ENCODE measurements around the gene ZC3H12C. TPM values are rescaled to one million over a fixed set of nuclear protein-coding genes. Genes with fewer than 3 reads are reported as not detected.
"Not testable (repeated sequence)": the region's sequence is repeated elsewhere in the genome, so short reads cannot be mapped to it uniquely, and the experiment has no call there.

Gene ZC3H12C
- total RNA-seq, 1 donor from 2014 or later = 17.0 TPM

DNA sequence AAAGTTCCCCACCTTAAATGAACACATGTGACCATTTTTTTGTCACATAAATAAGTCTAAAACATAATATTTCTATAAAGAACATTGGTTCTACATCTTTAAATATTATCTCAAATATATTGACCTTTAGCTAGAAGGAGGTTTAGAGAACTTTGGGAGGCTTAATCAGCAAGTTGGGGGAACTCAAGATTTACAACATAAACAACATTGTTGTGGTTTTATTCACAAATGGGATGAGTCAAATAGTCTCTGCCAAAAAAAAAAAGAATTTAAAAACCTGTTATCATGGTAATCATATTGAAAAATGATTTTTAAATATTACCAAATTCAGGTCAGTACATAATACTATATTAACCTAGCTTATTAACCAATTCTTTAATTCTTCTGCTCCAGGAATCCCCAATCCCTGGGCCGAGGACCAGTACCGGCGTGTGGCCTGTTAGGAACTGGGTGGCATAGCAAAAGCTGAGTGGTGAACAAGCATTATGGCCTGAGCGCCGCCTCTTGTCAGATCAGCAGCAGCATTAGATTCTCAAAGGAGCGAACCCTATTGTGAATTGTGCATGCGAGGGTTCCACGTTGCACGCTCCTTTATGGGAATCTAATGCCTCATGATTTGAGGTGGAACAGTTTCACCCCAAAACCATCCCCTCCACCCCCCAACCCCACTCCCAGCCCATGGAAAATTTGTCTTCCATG, 105.0 kb downstream of the ZC3H12C start:
- H3K27me3 Mint-ChIP-seq (ENCODE audit: low read depth) = no peaks in the 10 kb centered on the region
- peaks cover 28% of the 10 kb centered on the region for H3K4me1 Mint-ChIP-seq
- H3K9me3 Mint-ChIP-seq = peaks cover 3% of the 10 kb centered on the region
- H3K4me3 Mint-ChIP-seq = no peak overlapping the region
- no peak for DNase-seq (ENCODE audit: low spot score in 2 of 2, unreplicated experiment in 2 of 2)
- no peak overlapping the region for H3K27ac Mint-ChIP-seq
- no peaks in the 10 kb centered on the region for H3K36me3 Mint-ChIP-seq
- TF ChIP-seq, protein P1, sequence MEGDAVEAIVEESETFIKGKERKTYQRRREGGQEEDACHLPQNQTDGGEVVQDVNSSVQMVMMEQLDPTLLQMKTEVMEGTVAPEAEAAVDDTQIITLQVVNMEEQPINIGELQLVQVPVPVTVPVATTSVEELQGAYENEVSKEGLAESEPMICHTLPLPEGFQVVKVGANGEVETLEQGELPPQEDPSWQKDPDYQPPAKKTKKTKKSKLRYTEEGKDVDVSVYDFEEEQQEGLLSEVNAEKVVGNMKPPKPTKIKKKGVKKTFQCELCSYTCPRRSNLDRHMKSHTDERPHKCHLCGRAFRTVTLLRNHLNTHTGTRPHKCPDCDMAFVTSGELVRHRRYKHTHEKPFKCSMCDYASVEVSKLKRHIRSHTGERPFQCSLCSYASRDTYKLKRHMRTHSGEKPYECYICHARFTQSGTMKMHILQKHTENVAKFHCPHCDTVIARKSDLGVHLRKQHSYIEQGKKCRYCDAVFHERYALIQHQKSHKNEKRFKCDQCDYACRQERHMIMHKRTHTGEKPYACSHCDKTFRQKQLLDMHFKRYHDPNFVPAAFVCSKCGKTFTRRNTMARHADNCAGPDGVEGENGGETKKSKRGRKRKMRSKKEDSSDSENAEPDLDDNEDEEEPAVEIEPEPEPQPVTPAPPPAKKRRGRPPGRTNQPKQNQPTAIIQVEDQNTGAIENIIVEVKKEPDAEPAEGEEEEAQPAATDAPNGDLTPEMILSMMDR (IDR thresholded peaks at IDR 0.05; ENCODE audit: unreplicated experiment) = no peak

DNA sequence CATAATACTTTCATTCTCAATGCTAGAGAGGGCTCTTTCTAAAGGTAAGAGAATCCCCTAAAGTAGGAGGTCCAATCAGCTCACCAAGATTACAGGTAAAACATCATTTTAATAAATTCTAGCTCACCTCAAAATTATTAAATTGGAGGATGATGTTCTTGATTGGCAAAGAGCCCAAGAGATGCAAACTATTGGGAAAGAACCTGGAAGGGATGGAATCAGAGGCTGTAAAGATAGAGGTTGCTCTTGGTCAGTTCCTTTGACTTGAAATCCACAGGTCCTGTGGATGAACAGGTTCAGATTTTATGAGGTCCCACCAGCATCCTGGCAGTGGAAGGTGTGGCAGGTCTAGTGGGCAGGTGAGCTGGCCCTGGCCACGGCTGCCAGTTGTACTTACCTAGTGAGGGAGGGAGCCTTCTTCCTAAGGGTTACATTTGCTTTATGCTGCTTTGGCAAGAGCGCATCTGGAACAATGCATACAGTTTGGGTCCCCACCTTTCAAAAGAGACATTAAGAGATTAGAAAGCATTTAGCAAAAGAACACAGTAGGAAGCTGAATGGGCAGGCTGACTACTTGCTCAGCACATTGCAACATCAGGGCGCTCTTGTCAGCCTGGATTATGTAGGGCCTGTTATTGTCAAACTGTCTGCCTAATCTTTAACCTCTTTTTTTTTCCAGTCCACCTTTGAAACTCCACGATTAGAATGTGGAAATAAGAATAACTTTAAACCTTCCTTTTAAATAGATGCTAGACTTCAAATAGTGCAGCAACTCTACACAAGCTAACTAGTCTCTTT, 106.2 kb downstream of the ZC3H12C start:
- Mint-ChIP-seq H3K27ac (peak overlapping the region; percentile 36), H3K4me1 (peaks cover 28% of the 10 kb centered on the region), H3K4me3 (no peak overlapping the region), H3K36me3 (no peaks in the 10 kb centered on the region), H3K27me3 (ENCODE audit: low read depth) (no peaks in the 10 kb centered on the region), H3K9me3 (peaks cover 3% of the 10 kb centered on the region)
- TF ChIP-seq, protein P1 (IDR thresholded peaks at IDR 0.05; ENCODE audit: unreplicated experiment) = no peak
- DNase-seq (ENCODE audit: low spot score in 2 of 2, unreplicated experiment in 2 of 2) = no peak

DNA sequence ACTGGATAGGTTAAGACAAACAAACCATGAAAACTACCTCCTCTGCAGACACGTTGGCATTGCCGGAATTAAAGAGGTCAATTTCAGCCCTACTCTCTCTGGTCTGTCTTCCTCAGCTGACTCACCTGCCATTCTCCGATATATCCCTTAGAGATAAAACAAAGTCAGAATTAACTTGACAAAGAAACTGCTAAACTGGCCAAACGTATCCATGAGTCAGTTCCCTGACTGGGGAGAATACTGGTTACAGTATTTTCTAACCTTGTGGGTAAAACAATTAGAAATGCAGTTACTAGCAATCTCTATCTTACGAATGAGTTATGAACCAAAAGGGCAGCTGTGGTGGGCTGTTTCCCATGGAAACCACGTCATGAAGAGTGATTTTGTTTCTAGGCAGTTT, 107.0 kb downstream of the ZC3H12C start:
- no peak overlapping the region for H3K4me3 Mint-ChIP-seq
- H3K4me1 Mint-ChIP-seq = peaks cover 26% of the 10 kb centered on the region
- H3K27me3 Mint-ChIP-seq (ENCODE audit: low read depth) = no peaks in the 10 kb centered on the region
- H3K27ac Mint-ChIP-seq = no peak overlapping the region
- TF ChIP-seq, protein P1 (IDR thresholded peaks at IDR 0.05; ENCODE audit: unreplicated experiment) = no peak
- no peaks in the 10 kb centered on the region for H3K36me3 Mint-ChIP-seq
- H3K9me3 Mint-ChIP-seq = peaks cover 3% of the 10 kb centered on the region
- no peak for DNase-seq (ENCODE audit: low spot score in 2 of 2, unreplicated experiment in 2 of 2)

DNA sequence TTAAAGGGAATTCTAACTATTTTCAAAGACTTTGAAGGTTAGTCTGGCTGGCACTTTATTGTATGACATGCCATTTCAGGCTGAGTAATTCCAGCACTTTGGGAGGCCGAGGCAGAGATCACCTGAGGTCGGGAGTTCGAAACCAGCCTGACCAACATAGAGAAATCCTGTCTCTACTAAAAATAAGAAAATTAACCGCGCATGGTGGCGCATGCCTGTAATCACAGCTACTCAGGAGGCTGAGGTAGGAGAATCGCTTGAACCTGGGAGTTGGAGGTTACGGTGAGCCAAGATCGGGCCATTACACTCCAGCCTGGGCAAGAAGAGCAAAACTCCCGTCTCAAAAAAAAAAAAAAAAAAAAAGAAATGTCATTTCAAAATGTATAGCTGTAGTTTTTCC, 107.6 kb downstream of the ZC3H12C start:
- peaks cover 3% of the 10 kb centered on the region for H3K9me3 Mint-ChIP-seq
- DNase-seq (ENCODE audit: low spot score in 2 of 2, unreplicated experiment in 2 of 2) = no peak

DNA sequence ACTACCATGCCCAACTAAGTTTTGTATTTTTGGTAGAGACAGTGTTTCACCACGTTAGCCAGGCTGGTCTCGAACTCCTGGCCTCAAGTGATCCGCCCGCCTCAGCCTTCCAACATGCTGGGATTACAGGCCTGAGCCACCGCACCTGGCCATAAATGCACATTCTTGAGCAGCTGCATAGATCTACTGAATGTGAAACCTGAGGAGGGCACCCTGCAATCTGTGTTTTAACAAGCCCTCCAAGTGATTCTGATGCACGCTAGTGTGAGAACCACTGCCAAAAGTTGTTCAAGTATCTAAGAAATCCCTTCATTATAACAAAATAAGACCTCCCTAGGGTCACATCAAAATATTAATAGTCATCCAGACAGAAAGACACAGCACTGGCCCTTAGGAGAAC, 113.9 kb downstream of the ZC3H12C start:
- H3K4me3 Mint-ChIP-seq = no peak overlapping the region
- TF ChIP-seq, protein P1 (IDR thresholded peaks at IDR 0.05; ENCODE audit: unreplicated experiment) = no peak
- peaks cover 5% of the 10 kb centered on the region for H3K4me1 Mint-ChIP-seq
- H3K9me3 Mint-ChIP-seq = peaks cover 8% of the 10 kb centered on the region
- no peaks in the 10 kb centered on the region for H3K36me3 Mint-ChIP-seq
- no peak for DNase-seq (ENCODE audit: low spot score in 2 of 2, unreplicated experiment in 2 of 2)
- no peaks in the 10 kb centered on the region for H3K27me3 Mint-ChIP-seq (ENCODE audit: low read depth)
- H3K27ac Mint-ChIP-seq = no peak overlapping the region

More for the DNA sequence above, 107.6 kb downstream of the ZC3H12C start:
- no peak overlapping the region for H3K27ac Mint-ChIP-seq
- TF ChIP-seq, protein P1 (IDR thresholded peaks at IDR 0.05; ENCODE audit: unreplicated experiment) = no peak
- H3K36me3 Mint-ChIP-seq = no peaks in the 10 kb centered on the region
- H3K4me3 Mint-ChIP-seq = no peak overlapping the region
- H3K27me3 Mint-ChIP-seq (ENCODE audit: low read depth) = no peaks in the 10 kb centered on the region
- peaks cover 20% of the 10 kb centered on the region for H3K4me1 Mint-ChIP-seq

DNA sequence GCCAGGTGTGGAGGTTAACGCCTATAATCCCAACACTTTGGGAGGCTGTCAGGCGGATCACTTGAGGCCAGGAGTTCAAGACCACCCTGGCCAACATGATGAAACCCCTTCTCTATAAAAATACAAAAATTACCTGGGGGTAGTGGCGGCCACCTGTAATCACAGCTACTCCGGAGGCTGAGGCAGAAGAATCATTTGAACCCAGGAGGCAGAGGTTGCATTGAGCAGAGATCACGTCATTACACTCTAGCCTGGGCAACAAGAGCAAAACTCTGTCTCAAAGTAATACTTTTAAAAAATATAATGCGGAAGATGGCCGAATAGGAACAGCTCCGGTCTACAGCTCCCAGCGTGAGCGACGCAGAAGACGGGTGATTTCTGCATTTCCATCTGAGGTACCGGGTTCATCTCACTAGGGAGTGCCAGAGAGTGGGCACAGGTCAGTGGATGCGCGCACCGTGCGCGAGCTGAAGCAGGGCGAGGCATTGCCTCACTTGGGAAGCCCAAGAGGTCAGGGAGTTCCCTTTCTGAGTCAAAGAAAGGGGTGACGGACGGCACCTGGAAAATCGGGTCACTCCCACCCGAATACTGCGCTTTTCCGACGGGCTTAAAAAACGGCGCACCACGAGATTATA, 115.6 kb downstream of the ZC3H12C start:
- peak overlapping the region; percentile 50 for H3K27ac Mint-ChIP-seq
- not testable (repeated sequence) for H3K9me3 Mint-ChIP-seq; H3K27me3 Mint-ChIP-seq (ENCODE audit: low read depth); DNase-seq (ENCODE audit: low spot score in 2 of 2, unreplicated experiment in 2 of 2); H3K36me3 Mint-ChIP-seq; H3K4me1 Mint-ChIP-seq
- H3K4me3 Mint-ChIP-seq = peak overlapping the region; percentile 78

DNA sequence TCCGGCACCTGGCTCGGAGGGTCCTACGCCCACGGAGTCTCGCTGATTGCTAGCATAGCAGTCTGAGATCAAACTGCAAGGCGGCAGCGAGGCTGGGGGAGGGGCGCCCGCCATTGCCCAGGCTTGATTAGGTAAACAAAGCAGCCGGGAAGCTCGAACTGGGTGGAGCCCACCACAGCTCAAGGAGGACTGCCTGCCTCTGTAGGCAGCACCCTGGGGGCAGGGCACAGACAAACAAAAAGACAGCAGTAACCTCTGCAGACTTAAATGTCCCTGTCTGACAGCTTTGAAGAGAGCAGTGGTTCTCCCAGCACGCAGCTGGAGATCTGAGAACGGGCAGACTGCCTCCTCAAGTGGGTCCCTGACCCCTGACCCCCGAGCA, 116.1 kb downstream of the ZC3H12C start:
- DNase-seq (ENCODE audit: low spot score in 2 of 2, unreplicated experiment in 2 of 2); H3K27ac Mint-ChIP-seq; H3K9me3 Mint-ChIP-seq; H3K4me1 Mint-ChIP-seq; H3K36me3 Mint-ChIP-seq; H3K27me3 Mint-ChIP-seq (ENCODE audit: low read depth): not testable (repeated sequence)
- peak overlapping the region; percentile 78 for H3K4me3 Mint-ChIP-seq
